SIG-M5 treated with dmso at 0.1 percent for 504 hours (cell line): ENCODE results near the gene CATSPER4.
A peak's percentile ranks its signal among the peaks of the same experiment; 100 is the strongest.

Experiments
- DNase-seq: peaks from one replicate; lab custom pipeline; 2025; ENCODE audit not compliant: unreplicated experiment; lab: John Stamatoyannopoulos, UW

Gene CATSPER4

GRCh38 chr1:26190373-26190987 is at the start of gene CATSPER4:
TSS of gene CATSPER4 (plus strand) at chr1:26190602. CDS start at chr1:26190628, 26 bp downstream.
- no peak for DNase-seq

GRCh38 chr1:26142159-26142558 is 48.2 kb upstream of the CATSPER4 start:
- no peak for DNase-seq

DNA sequence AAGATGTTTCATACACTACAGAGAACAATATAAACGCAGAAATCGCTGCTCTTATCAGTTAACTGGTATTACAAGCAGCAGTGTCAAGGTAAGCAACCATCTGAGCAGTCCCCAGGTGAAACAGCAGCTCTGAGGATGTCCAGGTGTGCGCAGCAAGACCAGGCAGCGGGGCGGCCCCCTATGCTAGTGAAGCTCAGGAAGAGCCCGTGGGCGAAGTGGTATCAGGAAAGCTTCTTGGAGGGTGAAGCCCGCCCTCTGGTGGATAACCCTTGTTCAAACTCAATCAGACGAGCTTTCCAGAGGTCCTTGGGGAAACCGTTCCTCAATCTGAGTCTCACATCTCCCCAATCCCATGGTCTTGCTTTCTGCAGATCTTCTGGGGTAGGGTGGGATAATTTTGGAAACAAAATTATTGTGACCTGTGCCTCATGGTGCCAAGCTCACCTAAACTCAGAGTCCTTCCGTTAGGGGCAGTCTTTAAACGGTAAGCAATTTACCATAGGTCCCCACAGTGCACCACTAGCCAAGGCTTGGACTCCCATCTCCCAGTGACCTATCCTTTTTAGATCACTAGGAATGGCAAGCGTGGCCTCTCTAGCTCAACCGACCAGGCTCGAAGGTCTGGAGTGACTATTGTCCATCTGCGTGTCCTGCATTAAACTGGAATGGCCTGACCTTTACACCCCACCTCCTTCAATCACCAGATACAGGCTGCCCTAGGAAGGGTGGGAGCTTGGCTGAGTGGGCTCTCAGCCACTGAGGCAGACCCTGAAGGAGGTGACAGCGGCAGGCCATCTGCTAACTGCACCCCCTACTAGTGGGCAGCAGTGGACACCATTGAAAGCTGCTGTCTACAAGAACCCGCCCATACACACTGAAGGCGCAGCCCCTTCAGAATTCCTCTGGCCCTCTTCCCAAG is 45.1 kb upstream of the CATSPER4 start:
- peak; percentile 70 for DNase-seq

GRCh38 chr1:26145960-26146294 is 44.5 kb upstream of the CATSPER4 start:
- no peak for DNase-seq

GRCh38 chr1:26148887-26149286 is 41.5 kb upstream of the CATSPER4 start:
- no peak for DNase-seq

DNA sequence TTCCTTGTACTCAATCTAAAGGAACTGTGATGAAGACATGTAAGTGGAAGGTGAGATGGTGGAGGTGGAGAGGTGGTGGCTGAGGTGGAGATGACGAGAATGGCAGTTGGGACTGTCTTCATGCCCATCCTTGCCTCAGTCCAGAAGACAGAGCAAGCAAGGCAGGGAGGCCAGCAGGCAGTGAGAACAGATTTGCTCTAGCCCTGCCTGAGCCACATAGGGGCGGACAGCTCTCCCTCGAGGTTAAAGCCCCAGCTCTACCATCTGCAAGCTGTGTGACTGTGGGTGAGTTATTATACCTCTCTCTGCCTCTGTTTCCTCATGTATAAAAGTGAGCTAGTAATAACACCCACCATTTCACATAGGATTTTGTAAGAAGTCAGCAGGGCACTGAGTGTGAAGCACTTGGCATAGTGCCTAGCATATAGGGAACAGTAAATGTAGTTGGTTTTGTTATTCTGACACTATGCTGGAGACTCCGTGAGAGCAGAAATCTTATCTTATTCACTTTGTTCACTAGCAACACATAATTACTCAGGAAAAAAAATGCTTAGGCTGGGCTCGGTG is 36.4 kb upstream of the CATSPER4 start:
- no peak for DNase-seq

DNA sequence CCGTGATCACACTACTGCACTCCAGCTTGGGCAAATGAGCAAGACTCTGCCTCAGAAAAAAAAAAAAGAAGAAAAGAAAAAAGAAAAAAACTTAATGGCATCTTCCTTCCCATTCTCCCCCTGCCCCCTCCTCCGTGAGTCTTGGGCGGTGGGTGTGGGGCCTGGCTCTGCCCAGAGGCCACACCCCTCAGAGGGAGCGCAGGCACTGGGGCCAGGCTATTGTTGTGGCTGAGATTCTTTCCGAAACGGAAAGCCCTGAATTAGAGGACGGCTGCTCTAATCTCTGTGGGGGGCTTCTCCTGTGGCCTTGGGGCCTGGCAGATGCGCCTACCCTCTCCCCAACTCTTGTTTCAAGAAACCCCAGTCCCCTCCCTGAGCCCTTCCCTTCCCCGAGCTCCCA is 35.7 kb upstream of the CATSPER4 start:
- no peak for DNase-seq

- no peak for DNase-seq
Measured at GRCh38 chr1:26155370-26156284, 34.8 kb upstream of the CATSPER4 start.

GRCh38 chr1:26156285-26157038 is 33.9 kb upstream of the CATSPER4 start:
- DNase-seq = no peak

- DNase-seq = no peak
Measured at GRCh38 chr1:26158271-26158907, 32.0 kb upstream of the CATSPER4 start.

GRCh38 chr1:26158908-26159742 is 31.3 kb upstream of the CATSPER4 start, which contains the start of gene FAM110D:
TSS of gene FAM110D (plus strand) at chr1:26159079. CDS start at chr1:26161292, 2,213 bp downstream.
- DNase-seq = no peak

DNA sequence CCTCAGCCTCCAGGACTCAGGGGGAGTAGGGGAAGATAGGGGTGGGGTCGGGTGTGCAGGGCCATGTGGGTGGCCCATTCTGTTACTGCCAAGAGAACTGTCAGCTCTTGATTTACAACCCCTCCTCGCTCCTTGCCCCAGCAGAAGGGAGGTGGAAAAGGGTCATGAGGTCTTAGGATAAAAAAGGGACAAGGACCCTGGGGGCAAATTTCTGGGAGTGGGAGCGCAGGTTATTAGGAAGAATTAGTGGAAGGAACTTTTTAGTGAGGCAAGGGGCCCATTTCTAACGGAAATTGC is 30.7 kb upstream of the CATSPER4 start:
- no peak for DNase-seq

DNA sequence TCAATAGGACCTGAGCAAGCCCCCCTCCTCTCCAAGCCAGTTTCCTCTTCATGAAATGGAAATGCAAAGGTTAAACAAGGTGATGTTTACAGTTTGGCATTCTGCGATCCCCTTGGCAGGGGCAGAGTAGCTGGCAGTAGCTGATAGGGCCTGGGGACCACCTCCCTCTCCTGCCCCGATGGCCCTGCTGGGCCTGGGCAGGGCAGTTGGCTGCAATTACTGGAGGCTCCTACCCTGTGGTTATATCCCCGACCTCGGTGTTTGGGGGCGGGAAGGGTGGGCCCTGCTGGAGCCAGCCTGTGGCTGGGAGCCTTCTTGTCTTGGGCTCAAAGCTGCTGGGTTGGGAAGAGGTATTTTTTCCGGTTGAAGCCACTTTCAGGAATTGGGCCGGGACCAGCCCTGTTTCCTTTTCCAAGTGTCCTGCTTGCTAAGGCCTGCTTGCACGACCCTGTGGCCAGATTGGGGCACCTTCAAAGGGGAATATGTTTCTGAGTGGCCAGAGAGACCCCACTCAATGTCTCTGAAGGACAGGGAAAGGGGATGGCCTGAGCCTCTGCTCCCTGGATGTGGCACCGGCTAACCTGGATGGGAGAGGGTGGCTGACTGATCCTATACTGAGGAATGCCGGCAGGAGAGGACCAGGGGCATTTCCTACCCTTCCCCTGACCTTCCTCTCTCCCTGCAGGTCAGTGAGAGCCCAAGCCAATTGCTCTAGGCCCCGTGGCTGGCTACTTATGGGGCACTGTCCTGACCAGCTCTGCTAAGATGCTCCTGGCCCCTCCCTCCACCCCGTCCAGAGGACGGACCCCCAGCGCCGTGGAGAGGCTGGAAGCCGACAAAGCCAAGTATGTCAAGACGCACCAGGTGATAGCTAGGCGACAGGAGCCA is 29.6 kb upstream of the CATSPER4 start:
- no peak for DNase-seq

GRCh38 chr1:26161415-26162219 is 28.8 kb upstream of the CATSPER4 start:
- peak; percentile 30 for DNase-seq

- no peak for DNase-seq
Measured at GRCh38 chr1:26162220-26162709, 28.1 kb upstream of the CATSPER4 start.

- DNase-seq = no peak
Measured at GRCh38 chr1:26163684-26164035, 26.7 kb upstream of the CATSPER4 start.
